Measurements from ENCODE around the gene AKT3.

AKT3 gene

DNA sequence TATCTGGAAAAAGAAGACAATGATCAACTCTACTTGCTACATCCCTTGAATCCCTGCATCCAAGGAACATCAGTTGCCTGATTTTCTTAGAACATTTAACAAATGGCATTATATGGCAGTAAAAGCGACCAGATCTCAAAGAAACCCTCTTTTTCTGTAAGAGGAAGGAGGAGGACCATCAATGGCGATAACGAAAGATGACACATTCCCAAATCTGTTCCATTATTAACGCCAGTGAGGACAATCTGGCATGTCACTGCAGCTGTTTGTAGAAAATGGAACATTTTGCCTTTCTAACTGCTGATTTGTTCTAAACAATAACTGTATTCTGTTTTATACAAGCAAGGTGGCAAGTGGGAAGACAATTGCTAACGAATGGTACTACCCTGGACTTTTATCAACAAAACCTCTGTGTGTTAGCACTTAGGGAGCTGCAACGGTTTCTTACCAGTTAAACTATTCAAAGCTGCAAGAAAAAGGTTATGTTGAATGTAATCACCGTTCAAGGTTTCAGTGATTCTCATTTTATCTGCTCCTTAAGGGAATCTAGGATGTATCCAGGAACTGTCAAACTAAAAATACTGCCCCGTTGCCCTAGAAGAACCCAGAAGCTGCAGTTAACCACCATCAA lies 342.3 kb downstream of the AKT3 start:
- DNase-seq (ENCODE audit: low read depth, low spot score), result no peak
- H3K4me3 ChIP-seq (ENCODE audit: low read length), result no peak overlapping the region; the same call in 1 of the 2 replicates

DNA sequence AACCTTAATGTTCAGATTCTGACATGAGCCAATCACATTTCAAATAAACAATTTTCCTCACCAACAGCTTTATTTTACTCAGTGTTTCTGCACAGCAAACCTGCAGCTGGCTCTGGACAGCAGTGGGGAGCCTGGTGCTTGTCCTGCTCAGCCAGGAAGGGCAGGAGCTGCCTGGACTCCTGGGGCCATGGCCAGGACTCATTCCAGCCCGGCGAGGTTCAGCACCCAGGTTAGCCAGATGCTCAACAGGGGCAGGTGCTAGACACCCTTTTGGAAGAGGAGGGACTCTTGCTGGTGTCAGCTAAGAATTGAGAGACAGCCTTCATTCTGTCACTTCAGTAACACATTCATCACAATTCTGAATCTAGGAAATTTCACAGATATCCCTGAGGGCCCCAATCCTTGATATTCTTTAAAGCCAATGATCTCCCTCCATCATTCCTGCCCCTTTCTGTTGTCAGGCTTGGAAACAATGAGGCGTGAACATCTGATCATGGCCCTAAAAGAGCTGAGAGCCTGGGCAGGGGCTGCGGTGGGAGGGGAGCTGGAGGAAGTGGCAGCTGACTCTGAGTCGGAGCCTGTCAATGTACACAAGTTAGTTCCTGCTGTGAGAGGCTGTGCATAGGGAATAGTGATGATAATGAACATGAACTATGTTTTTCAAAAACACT lies 342.9 kb downstream of the AKT3 start:
- DNase-seq (ENCODE audit: low read depth, low spot score), result peak; percentile 29
- H3K4me3 ChIP-seq (ENCODE audit: low read length), result no peak overlapping the region

DNA sequence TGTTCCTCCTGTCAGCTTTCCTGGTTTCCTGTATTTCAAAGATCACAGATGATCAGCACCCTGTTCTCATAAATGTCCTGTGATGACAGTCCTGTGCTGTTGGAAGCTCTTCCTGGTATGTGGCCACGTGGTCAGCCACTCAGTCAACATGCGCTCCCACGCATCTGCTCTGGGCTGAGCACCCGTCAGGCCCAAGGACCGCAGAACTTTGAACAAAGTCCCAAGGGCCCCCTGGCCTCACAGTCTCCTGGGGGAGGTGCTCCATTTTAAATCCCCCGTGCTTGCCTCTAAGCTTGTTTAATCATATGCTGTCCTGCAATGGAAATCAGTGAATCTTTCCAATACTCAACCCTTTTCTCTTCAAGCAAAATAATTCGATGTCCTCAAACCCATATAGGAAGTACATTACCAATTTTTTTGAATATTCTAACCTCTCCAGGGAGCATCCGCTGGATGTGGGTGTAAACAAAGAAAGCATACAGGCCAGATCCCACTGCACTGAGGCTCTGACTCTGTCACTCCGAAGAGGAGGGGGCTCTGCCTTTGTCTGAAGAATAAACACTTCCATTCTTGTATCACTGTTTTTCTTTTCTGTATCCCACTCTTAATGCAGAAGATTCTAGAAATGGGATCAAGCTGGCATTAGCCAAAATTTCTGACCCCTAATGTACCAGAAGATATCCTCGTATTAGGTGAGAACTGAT lies 343.9 kb downstream of the AKT3 start:
- H3K4me3 ChIP-seq (ENCODE audit: low read length), result no peak overlapping the region
- DNase-seq (ENCODE audit: low read depth, low spot score), result no peak

DNA sequence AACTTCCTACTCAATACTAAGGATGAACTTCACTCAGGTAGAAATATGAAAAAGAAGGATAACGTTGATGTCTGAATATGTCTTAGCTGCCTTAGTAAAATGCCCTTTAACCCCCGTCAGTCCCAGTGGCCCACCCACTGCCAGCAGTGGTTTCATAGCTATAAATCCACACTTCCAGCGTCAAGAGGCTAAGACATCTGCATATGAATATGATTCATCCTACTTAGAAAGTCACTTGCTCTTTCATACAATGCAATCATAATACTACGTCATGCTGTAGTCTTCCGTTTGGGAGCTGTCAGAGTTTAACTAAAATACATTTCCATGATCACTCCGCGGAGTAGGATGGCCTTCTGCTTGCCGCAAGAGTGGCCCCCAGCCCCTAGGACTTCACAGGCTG lies 346.9 kb downstream of the AKT3 start:
- H3K4me3 ChIP-seq (ENCODE audit: low read length), result no peak overlapping the region
- DNase-seq (ENCODE audit: low read depth, low spot score), result no peak

DNA sequence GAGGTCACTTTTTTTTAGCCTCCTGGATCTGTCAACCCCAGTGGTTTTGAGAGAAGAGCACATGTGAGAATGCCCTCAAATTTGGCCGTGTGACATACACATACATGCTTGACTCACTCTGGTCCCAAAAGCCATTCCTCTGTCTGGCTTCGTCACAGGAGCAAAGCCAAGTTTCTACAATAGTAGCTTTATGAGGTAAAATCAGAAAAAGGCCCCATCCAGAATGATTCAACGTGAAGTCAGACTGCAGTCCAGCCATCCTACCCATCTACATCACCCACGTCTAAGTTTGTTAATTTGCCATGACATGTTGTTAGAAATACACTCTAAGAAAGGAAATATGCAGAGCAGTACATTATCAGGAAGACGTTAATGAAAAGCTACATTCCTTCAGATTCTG lies 349.0 kb downstream of the AKT3 start:
- no peak overlapping the region for H3K4me3 ChIP-seq (ENCODE audit: low read length)
- no peak for DNase-seq (ENCODE audit: low read depth, low spot score)

DNA sequence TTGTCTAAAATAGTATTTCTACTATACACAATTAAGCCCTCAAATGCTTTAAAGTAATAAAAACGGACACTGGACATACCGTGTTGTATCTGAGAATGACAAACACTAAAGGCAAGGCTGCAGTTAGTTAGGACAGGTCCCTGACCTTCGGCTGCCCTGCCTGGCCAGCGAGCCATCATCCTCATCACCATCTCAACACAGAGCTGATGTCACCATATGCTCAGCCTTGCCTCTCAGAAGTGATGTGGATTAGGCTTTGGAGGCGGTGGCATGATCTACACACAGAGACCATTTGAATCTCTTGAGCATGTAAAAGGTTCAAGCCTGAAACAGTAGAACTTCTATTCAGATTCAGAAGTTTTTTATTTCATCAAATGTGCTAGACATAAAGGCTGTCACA lies 349.5 kb downstream of the AKT3 start:
- no peak overlapping the region for H3K4me3 ChIP-seq (ENCODE audit: low read length)
- DNase-seq (ENCODE audit: low read depth, low spot score), result no peak

DNA sequence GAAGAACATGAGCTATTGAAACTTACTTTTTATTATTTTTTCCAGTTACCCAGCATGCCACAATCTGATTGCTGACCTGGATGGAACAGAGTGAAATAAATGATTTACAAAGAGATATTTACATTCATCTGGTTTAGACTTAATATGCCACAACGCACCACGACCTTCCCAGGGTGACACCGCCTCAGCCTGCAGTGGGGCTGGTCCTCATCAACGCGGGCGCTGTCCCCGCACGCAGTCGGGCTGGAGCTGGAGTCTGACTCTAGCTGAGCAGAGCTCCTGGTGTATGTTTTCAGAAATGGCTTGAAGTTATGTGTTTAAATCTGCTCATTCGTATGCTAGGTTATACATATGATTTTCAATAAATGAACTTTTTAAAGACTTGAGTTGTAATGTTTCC lies 350.3 kb downstream of the AKT3 start:
- H3K4me3 ChIP-seq (ENCODE audit: low read length), result no peak overlapping the region
- no peak for DNase-seq (ENCODE audit: low read depth, low spot score)

DNA sequence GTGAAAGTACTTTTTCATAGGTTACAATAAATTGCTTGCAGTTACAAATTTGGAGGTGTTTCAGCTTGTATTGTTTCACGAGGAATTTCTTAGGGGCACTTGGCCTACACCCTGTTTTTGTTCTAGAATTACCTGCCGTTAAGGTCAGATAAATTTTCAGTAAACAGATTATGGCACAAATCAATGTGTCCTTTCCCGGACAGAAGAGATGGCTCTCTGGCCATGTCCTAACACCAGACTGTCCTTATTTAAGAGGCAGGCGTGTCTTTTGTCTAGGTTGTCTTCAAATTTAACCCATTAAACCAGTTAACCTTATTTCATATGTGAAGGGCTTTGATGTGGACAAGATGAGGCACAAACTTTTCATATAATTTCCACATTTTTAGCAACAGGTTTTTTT lies 350.8 kb downstream of the AKT3 start:
- no peak overlapping the region for H3K4me3 ChIP-seq (ENCODE audit: low read length)

DNA sequence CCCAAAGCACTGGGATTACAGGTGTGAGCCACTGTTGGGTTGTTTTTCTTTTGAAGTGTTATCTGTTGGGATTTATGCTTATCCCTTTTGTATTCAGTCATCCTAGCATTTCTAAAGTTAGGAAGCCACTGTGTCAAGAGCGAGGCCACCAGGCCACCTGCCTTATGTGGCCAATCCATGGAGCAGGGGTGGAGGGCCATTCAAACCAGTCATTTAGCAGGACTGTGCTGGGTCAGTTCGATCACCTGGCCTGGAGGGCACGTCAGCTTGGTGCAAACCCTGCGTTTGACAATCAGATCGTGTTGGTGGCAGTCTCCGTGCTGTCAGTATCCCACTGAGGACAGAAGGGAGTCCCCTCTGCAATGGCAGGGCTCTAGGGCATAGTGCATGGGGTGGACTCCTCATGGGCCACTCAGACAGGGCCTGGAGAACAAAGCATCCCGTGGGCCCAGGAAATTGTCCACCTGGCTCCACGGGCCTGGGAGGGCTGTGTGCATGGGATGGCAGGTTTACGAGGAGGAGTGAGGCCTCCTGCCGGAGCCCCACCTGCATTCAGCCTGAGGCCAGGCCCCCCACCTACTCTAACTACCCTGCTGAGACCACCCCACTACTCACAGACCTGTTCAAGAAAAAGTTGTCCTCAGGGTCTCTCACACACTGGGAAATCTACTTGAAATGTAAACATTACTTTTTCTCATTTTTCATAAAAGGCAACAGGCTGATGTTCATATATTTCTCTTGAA lies 351.9 kb downstream of the AKT3 start:
- DNase-seq (ENCODE audit: low read depth, low spot score), result no peak
- H3K4me3 ChIP-seq (ENCODE audit: low read length), result no peak overlapping the region

More for the DNA sequence above, 350.8 kb downstream of the AKT3 start:
- no peak for DNase-seq (ENCODE audit: low read depth, low spot score)

DNA sequence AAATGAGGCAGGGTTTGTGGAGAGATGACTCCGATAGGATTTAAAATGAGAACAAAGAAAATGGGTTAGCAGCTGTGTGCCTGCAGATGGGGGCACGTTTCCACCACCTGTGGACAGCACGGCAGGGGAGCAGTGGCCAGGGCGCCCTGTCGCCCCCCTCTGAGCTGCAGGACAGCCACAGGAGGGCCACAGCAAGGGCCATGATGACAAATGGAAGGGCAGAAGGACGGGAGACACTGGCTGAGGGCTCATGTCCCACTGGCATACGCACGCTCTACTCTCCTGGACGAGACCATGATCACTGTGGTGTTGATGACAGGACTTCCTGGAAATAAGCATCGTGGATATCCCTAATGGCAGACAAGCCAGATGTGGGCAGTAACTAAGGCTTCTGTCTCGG lies 353.2 kb downstream of the AKT3 start:
- no peak for DNase-seq (ENCODE audit: low read depth, low spot score)
- H3K4me3 ChIP-seq (ENCODE audit: low read length), result no peak overlapping the region

DNA sequence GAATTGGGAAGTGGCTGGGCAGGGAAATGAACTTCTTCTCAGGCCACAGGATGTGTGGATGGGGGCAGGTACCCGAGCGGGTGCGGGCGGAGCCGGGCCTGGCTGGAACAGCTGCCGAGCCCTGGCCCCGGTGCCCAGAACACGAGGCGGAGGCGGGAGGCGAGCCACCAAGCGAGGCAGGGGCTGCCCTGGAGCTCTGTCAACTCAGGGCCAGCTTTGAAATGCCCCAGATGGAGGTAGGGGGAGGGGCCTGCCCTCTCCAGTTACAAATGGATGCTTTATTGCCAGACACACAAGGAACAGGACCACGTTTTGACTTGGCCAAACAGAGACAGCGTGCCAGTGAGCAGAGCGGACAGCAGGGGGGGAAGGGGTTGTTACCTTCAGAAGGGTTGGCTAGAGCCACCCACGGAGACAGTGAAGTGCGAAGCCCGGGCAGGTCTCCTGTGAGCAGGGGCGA lies 353.8 kb downstream of the AKT3 start:
- H3K4me3 ChIP-seq (ENCODE audit: low read length), result no peak overlapping the region
- DNase-seq (ENCODE audit: low read depth, low spot score), result no peak

DNA sequence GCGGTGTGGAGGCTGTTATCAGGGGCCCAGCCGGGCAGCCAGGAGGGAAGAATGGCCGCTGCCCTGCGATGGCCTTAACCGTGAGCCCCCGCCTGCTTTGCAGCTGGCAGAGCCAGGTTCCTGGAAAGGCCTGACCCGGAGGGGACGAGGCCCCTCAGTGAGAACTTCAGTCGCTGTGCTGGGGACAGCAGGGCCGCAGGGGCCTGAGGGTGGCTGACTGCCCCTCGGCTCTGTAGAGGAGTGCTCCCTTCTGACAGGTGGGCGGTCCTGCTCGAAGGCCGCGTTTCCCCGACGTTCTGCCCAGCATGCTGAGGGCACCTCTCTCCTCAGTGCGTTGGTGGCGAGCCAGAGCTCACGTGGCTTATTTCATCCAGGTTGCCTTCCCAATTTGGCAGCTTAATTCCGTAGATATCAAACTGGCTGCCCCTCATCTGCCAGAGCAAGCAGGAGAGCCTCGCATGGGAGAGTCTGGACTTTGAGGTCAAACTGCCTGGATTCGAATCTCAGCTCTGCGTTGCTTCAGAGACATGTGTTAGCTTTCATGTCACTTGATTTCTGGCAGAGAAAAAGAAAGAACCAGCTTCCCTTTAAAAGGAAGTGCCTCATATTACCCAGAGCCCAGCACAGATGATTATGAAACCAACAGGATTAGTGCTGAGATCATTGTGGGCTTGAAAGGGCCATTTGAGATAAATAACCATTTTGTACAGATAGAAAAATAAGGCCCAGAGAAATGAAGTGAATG lies 354.4 kb downstream of the AKT3 start:
- no peak for DNase-seq (ENCODE audit: low read depth, low spot score)
- H3K4me3 ChIP-seq (ENCODE audit: low read length), result no peak overlapping the region

DNA sequence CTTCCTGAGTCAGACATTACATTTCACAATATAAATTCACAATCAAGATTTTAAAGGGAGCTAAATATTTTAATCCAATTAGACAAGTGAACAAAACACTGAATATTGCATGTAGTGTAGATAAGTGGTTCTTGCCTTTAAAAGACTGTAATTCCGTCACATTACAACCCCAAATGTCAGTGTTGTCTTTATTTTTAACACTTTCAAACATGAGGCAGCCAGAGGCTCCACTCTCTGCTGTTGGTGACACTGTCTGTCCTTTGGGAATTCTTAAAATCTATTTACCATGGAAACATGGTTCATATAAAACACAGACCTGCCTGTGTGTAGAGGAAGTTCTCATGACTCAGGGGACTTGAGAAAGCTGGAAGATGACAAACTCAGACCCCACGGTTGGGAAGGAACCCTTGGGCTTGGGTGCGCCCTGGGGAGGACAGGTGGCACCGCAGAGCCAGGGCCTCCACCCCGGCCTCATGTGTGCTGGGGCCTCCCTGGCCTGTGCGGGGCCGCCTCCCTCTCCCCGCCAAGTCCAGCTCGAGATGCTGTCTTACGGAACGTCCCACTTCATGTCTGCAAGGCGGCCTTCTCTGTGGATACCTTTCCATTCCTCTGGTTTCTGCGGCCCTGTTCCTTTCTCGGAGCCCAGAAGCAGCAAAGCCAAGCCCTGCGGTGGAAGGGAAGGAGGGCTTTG lies 355.2 kb downstream of the AKT3 start:
- no peak overlapping the region for H3K4me3 ChIP-seq (ENCODE audit: low read length)
- DNase-seq (ENCODE audit: low read depth, low spot score), result no peak

DNA sequence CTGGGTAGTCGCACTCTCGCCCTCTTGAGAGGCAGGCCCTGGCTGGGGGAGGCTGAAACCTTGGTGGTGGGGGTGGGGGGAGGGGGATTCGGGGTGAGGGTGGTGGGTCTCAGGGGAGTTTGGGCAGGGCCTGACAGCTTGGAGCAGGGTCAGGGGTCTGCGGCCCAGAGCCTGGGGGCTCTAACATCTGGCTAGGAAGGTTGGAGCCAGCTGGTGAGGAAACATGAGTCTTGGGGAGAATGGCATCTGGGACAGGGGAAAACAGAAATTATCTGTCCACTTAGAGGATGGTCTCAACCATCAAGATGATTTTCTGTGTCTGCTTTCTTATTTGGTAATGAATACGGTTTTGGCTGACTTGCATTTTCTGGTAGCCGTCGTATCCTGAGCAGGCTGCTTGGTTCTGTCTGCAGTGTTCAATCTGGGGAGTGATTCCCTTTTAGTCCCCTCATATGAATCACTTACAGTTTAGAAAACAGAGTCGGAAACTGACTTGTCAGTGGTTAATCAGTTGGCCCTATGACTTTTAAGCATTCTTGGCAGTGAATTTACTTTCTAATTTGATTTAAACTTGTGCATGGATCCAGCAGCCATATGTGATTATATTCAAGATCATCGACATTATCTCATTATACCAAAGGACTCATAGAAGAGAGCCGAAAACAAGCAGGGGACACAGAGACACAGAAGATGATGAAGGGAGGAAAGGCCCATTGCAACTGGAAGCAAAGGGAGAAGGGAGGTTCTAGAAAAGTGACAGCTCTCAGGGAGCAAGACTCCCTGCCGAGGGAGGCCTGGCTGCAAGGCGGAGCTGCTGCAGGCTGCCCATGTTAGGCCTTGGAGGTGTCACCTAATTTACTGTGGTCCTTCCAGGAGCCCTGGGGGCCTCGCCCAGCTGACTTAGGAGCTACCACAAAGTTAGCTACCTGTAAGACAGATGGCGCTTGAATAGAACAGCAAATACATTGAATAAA lies 356.6 kb downstream of the AKT3 start:
- no peak overlapping the region for H3K4me3 ChIP-seq (ENCODE audit: low read length)
- no peak for DNase-seq (ENCODE audit: low read depth, low spot score)

DNA sequence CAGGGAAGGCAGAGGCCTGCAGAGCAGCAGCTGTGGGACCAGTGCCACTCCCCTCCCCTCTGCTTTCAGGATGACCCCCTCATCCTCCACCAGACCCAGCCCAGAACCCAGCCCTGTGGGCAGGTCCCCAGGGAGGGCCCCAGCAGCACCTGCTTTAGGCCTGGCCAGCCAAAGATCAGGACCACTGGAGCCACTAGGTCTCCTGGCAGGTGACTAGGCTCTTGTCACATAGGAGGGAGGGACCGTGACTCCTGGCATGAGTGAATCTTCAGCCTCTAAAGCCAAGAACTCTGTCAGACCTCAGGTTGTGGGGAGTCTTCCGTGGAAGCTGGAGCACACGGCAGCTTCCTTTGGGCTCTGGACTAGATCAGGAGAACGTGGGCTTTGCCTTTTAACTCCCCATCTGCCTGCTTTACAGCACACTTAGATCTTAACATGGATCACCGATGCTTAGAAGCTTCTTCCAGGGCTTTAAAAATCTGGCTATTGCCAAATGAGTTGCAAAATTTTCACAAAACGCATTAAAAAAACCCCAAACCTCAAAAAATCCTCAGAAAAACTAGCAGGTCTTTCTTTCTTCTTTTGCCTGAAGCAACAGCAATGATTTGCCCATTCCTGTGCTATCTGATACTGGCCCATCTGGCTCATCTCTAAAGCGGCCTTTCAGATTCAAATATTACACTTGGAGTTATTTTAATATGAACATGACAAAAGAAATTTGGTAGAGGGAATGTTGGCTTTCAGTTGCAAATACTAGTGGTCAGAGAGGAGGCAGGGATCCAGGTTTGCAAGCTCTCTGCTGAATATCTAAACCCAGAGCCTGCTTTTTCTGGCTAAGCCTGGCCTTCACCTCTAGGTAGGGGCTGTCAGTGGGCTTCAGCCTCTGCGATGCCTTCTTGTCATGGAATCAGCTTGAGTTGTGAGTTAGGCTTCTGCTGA lies 359.0 kb downstream of the AKT3 start:
- DNase-seq (ENCODE audit: low read depth, low spot score), result no peak
- no peak overlapping the region for H3K4me3 ChIP-seq (ENCODE audit: low read length)

DNA sequence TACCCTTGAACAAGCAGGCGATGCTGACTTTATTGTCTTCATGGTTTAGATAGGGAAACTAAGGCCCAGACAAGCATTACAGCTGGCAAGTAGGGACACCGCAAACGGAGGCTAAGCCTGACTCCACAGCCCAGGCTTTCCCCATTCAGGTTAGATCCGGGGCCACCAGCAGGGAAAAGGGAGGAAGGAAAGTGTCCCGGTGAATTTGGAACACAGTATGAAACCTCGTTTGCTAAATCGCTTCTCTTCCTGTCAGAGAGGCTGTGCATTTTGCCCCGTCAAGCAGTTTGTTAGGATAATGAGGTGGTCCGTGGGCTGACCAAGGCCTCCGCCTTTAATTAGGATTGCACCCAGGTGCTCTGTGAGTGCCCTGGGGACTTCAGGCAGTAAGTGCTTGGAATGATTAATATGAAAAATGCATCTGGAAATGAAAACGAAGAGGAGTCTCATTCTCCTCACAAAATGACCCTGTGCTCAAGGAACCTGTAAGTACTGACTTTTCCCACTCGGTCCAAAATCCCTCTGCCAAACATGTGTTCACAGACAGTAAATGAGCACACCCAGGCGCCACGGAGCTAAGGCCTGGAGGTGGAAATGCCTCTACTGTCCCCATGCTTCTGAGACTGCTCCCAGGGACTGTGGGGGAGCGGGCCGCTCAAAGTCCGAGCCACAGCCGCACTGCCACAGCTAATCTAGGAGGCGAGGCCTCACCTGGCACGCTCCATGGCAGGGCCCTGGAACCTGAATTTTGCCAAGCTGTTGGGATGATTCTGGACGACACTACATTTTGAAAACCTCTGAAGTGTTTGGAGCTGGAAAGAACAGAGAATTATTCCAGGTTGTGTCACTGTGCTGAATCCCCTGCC lies 360.1 kb downstream of the AKT3 start:
- no peak overlapping the region for H3K4me3 ChIP-seq (ENCODE audit: low read length)
- DNase-seq (ENCODE audit: low read depth, low spot score), result no peak

All from Jurkat, Clone E6-1 (cell line).